NCI-H748 (cell line): ENCODE measurements around the gene PDRG1.

ENCODE experiments used
- DNase-seq: peaks from one replicate; lab custom pipeline; 2025; ENCODE audit not compliant: unreplicated experiment; lab: John Stamatoyannopoulos, UW

PDRG1 gene

GRCh38 chr20:31908424-31908823 is 43.4 kb downstream of the PDRG1 start:
- no peak for DNase-seq

DNA sequence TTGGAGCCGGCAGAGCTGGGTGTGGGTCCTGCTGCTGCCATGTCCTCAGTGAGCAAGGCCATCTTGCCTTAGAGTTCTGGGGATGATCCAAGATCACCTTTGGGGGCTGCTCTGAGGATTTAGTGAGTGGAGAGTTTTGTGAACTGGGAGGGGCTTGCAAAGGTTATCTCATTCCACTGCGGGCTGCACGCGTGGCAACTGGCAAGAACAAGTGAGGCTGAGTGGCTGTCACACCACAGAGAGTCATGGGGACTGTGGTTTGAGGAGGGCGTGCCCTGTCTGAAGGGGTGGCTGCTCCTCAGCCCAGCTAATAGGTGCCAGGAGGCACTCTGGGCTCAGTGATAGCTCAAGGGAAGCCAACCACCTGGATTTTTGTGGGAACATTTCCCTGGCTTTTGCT is 43.8 kb downstream of the PDRG1 start:
- DNase-seq, result no peak

DNA sequence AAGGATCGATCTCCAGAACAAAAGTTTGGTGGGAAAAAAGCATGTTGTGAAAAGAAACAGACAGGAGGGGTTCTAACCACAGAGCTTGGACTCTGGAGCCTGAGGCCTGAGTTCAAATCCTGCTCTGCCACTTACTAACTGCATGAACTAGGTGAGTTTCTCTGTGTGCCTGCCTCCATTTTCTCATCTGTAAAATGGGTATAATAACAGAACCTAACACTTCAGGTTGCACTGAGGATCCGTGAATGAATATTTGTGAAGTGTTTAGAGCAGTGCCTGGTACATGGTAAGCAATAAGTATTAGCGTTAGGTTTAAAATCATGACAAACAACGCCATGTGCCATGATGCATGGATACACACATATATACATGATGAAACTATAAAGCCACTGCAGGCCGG is 44.8 kb downstream of the PDRG1 start:
- no peak for DNase-seq

DNA sequence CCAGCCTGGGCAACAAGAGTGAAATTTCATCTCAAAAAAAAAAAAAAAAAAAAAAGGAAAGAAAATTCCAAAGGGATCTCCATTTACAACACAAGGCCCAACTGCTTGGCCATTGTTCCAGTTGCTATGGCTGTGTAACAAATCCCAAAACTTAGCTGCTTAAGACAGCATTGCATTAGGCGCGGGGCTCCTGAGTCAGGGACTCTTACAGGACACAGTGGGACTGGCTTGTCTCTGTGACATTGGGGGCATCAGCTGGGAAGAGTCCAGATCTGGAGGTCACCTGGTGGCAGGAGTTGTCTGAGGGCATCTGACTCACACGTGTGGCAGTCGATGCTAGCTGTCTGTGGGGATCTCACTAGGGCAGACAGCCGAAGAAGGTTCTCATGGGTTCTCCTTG is 45.8 kb downstream of the PDRG1 start:
- DNase-seq, result no peak

- DNase-seq, result no peak
Observed at GRCh38 chr20:31903627-31904386, 48.0 kb downstream of the PDRG1 start.

DNA sequence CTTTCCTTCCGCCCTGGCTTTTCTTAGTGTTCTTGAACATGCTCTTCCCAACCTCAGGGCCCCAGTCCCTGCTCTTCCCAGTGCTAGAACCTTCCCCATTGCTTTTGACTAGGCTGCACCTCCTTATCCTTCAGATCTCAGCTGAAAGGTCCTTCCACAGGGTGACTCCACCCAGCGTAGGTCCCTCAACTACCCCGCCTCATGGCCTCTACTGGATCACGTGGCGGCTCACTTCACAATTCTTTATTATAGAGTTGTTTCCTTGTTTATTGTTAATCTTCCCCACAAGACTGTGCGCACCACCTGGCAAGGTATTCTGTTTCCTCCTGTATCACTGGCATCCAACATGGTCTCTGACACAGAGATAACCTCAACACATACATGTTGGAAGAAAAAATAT is 50.2 kb downstream of the PDRG1 start:
- DNase-seq, result no peak

DNA sequence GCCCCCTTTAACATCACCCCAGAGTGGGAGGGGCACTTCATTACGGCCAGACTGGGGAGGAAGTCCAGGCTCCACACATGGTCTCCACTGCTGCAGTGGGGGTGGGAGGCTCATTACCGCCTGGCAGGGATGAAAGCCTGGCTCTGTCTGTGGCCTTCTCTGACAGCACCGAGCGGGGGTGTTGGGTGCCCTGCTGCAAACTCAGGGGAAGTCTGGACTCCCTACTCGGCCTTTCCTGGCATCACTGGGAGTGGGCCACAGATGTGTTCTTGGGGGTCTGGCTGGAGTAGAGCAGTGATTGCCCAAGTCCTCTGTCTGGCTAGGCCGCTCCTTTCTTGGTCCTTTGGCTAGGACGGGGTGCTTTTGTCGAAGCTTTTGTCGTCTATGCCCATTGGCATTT is 54.3 kb downstream of the PDRG1 start:
- DNase-seq, result no peak

DNA sequence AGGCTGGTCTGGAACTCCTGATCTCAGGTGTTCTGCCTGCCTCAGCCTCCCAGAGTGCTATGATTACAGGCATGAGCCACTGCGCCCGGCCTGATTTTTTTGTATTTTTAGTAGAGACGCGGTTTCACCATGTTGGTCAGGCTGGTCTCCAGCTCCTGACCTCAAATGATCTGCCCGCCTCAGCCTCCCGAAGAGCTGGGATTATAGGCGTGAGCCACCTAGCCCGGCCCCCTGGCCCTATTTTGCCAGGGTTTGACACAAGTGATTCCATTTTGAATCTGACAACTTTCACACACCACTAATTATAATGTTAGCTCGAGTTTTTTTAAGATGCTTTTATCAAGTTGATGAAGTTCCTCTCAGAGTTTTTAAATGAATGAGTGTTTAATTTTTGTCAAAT is 55.8 kb downstream of the PDRG1 start:
- DNase-seq, result no peak

DNA sequence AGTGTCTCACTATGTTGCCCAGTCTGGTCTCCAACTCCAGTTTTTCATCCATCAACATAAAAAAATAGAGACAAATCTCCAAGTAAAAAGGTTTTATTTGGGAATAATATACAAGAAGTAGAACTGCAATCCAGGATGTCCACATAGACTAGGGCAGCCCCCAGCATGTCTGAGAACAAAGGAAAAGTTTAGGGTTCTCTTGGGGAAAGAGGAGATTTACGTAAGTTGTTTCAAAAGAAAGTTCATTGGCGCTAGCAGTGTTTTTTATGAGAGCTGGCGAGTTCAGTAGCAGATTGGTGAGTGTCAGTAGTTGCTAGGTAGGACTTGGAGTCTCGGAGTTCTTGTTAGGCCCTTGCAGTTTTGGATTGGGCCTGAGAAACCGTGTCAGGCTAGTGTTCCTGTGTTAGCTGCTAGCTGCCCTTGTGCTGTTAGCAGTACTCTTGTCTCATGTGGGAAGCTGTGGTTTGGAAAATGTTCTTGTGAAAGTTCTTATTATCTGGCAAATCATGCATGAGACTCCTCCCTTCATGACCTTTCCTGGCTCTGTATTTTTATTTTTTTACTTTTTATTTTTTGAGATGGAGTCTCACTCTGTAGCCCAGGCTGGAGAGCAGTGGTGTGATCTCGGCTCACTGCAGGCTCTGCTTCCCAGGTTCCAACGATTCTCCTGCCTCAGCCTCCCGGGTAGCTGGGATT is 56.7 kb downstream of the PDRG1 start:
- DNase-seq, result no peak
